K562 (cell line): ENCODE measurements around the gene NACC1. TPM values are rescaled to one million over a fixed set of nuclear protein-coding genes. Genes with fewer than 3 reads are reported as not detected.
A peak's percentile ranks its signal among the peaks of the same experiment; 100 is the strongest.

Source experiments
- CBFA2T3 ChIP-seq: fragments of 450-650 bp; IDR thresholded peaks from 2 replicates; pipeline ENCODE4 v1.6.1; 2017
- CXXC5 ChIP-seq: fragments of 250-450 bp; sonication (Bioruptor Pico); IDR thresholded peaks from 2 replicates; pipeline ENCODE4 v1.8.0; 2022; ENCODE audit warnings: inconsistent platforms, mild to moderate bottlenecking, moderate library complexity
- HIVEP1 ChIP-seq: fragments of 250-450 bp; sonication (Bioruptor Pico); IDR thresholded peaks from 2 replicates; pipeline ENCODE4 v1.4.0; 2020; ENCODE audit warnings: mild to moderate bottlenecking
- HMG20B ChIP-seq: fragments of 250-450 bp; sonication (Bioruptor Pico); IDR thresholded peaks from 2 replicates; pipeline ENCODE4 v1.5.0; 2021; ENCODE audit warnings: mild to moderate bottlenecking
- HNRNPLL ChIP-seq: fragments of 200-400 bp; formaldehyde crosslinking; IDR thresholded peaks from 2 replicates; pipeline ENCODE4 v1.6.1; 2017; ENCODE audit warnings: low read length, low read depth, mild to moderate bottlenecking; ENCODE audit not compliant: poor library complexity, severe bottlenecking
- JUNB ChIP-seq: fragments of 450-650 bp; formaldehyde crosslinking; conservative IDR thresholded peaks from 2 replicates; pipeline ENCODE4 v1.4.0; 2020; ENCODE audit warnings: mild to moderate bottlenecking
- NEUROD1 ChIP-seq: fragments of 150-350 bp; IDR thresholded peaks from 2 replicates; pipeline ENCODE4 v1.6.1; 2014; ENCODE audit warnings: borderline replicate concordance, low read length, low read depth; ENCODE audit not compliant: partially characterized antibody
- NFRKB ChIP-seq: fragments of 450-650 bp; IDR thresholded peaks from 2 replicates; pipeline ENCODE4 v1.6.1; 2016; ENCODE audit warnings: low read depth
- PCBP2 ChIP-seq: fragments of 200-400 bp; formaldehyde crosslinking; IDR thresholded peaks from 2 replicates; pipeline ENCODE4 v1.6.1; 2018; ENCODE audit warnings: low read length, low read depth, mild to moderate bottlenecking, moderate library complexity; ENCODE audit not compliant: poor library complexity, severe bottlenecking
- PURB ChIP-seq: sonication (generic); formaldehyde crosslinking; IDR thresholded peaks from 2 replicates; pipeline ENCODE4 v1.9.0; 2021; ENCODE audit warnings: low read depth, mild to moderate bottlenecking, missing genetic modification reagents
- SIN3B ChIP-seq: fragments of 450-650 bp; IDR thresholded peaks from 2 replicates; pipeline ENCODE4 v1.6.1; 2017; ENCODE audit warnings: low read depth, mild to moderate bottlenecking, moderate library complexity
- SMAD3 ChIP-seq: fragments of 450-650 bp; formaldehyde crosslinking; conservative IDR thresholded peaks from 2 replicates; pipeline ENCODE4 v1.4.0; 2020; ENCODE audit warnings: mild to moderate bottlenecking
- SP2 ChIP-seq: IDR thresholded peaks from 2 replicates; pipeline ENCODE4 v1.6.1; 2011; ENCODE audit warnings: mild to moderate bottlenecking, low read depth, low read length, moderate library complexity; ENCODE audit not compliant: poor library complexity, severe bottlenecking; ENCODE audit errors: extremely low read depth
- ZFX ChIP-seq: sonication (generic); formaldehyde crosslinking; IDR thresholded peaks from 2 replicates; pipeline ENCODE4 v1.8.0; 2022; ENCODE audit warnings: mild to moderate bottlenecking, missing genetic modification reagents, moderate library complexity
- ZNF140 ChIP-seq: fragments of 250-450 bp; sonication (Bioruptor Pico); IDR thresholded peaks from 2 replicates; pipeline ENCODE4 v1.8.0; 2021; ENCODE audit warnings: moderate library complexity, mild to moderate bottlenecking, inconsistent platforms
- ZNF707 ChIP-seq: fragments of 250-450 bp; sonication (Bioruptor Pico); conservative IDR thresholded peaks from 2 replicates; pipeline ENCODE4 v1.8.0; 2022; ENCODE audit warnings: inconsistent platforms, mild to moderate bottlenecking, moderate library complexity
- polyA plus RNA-seq, 8 experiments: library from polyadenylated mRNA; depleted of rRNA in 4 of 8; stranded (reverse) in 5 of 8; unstranded in 3 of 8; fragments of >200 nt; fragmentation: Nextera tagmentation in 2 of 8; fragmentation: Illumina TruSeq in 1 of 8; extraction: Ambion mirVana in 2 of 8; extraction: Trizol in 1 of 8; gene quantifications; 2 replicates each; pipeline versions ENCODE4 v1.2.1 to v1.2.3, GENCODE V29; 2011 to 2014; ENCODE audit warnings: inconsistent platforms in 1 of 8, missing spikeins in 1 of 8
- total RNA-seq, 7 experiments: library from RNA; depleted of rRNA in 6 of 7; stranded (reverse); fragments of >200 nt in 6 of 7; fragmentation: Illumina TruSeq in 2 of 7; extraction: Trizol in 2 of 7; gene quantifications; 2 replicates each; pipeline versions ENCODE4 v1.2.1 to v1.2.3, GENCODE V29; 2011 to 2021; ENCODE audit warnings: low replicate concordance in 1 of 7
- TF ChIP-seq, protein P1 (sequence below): fragments of 150-350 bp; IDR thresholded peaks from 2 replicates; pipeline ENCODE4 v1.6.1; 2014; ENCODE audit warnings: low read depth, mild to moderate bottlenecking, low read length, borderline replicate concordance
- TF ChIP-seq, protein P2 (sequence below): fragments of 250-450 bp; sonication (Bioruptor Pico); IDR thresholded peaks from 2 replicates; pipeline ENCODE4 v1.4.0; 2020; ENCODE audit warnings: mild to moderate bottlenecking
- TF ChIP-seq, protein P3 (sequence below): sonication (generic); formaldehyde crosslinking; IDR thresholded peaks from 2 replicates; pipeline ENCODE4 v1.8.0; 2022; ENCODE audit warnings: missing genetic modification reagents, mild to moderate bottlenecking, moderate library complexity, borderline replicate concordance
- TF ChIP-seq, protein P4 (sequence below): sonication (generic); formaldehyde crosslinking; IDR thresholded peaks from 2 replicates; pipeline ENCODE4 v1.8.0; 2022; ENCODE audit warnings: missing genetic modification reagents, mild to moderate bottlenecking, borderline replicate concordance
- TF ChIP-seq, protein P5 (sequence below): sonication (generic); formaldehyde crosslinking; IDR thresholded peaks from 2 replicates; pipeline ENCODE4 v1.8.1; 2023; ENCODE audit warnings: mild to moderate bottlenecking, missing genetic modification reagents

NACC1 gene
- total and polyA plus RNA-seq, 9 of the 15 experiments (the other 6 are each of a cell fraction or from before 2014, with no cell fraction given): 0.04 to 96.6 (median 25.8) TPM

DNA sequence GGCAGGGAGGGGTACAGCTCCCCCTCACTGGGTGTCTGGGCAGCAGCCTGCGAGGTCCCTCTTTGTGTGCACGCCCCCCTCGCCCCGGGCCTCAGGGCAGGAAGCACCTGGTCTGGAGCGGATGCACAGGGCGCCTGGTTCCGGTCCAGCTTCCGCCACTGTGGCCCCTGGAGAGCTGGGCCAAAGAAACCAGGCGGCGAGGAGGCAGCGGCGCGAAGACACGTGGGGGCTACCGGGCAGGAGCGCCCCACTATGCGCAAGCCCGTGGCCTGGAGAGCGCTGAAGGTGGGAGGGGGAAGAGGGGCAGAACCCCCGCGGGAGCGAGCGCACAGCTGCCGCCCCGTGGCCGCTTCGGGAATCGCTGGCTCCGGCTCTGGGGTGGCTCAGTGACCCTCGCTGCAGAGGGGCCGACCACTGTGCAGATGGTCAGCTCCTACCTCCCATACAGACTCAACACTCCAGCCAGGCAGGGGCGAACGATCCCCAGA lies 13.7 kb upstream of the NACC1 start (continued):
- TF ChIP-seq, protein P1, sequence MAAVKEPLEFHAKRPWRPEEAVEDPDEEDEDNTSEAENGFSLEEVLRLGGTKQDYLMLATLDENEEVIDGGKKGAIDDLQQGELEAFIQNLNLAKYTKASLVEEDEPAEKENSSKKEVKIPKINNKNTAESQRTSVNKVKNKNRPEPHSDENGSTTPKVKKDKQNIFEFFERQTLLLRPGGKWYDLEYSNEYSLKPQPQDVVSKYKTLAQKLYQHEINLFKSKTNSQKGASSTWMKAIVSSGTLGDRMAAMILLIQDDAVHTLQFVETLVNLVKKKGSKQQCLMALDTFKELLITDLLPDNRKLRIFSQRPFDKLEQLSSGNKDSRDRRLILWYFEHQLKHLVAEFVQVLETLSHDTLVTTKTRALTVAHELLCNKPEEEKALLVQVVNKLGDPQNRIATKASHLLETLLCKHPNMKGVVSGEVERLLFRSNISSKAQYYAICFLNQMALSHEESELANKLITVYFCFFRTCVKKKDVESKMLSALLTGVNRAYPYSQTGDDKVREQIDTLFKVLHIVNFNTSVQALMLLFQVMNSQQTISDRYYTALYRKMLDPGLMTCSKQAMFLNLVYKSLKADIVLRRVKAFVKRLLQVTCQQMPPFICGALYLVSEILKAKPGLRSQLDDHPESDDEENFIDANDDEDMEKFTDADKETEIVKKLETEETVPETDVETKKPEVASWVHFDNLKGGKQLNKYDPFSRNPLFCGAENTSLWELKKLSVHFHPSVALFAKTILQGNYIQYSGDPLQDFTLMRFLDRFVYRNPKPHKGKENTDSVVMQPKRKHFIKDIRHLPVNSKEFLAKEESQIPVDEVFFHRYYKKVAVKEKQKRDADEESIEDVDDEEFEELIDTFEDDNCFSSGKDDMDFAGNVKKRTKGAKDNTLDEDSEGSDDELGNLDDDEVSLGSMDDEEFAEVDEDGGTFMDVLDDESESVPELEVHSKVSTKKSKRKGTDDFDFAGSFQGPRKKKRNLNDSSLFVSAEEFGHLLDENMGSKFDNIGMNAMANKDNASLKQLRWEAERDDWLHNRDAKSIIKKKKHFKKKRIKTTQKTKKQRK: no peak
- TF ChIP-seq HIVEP1: no peak
- peak; percentile 45; the same call in 1 of the 2 replicates for TF ChIP-seq SIN3B
- TF ChIP-seq, protein P2, sequence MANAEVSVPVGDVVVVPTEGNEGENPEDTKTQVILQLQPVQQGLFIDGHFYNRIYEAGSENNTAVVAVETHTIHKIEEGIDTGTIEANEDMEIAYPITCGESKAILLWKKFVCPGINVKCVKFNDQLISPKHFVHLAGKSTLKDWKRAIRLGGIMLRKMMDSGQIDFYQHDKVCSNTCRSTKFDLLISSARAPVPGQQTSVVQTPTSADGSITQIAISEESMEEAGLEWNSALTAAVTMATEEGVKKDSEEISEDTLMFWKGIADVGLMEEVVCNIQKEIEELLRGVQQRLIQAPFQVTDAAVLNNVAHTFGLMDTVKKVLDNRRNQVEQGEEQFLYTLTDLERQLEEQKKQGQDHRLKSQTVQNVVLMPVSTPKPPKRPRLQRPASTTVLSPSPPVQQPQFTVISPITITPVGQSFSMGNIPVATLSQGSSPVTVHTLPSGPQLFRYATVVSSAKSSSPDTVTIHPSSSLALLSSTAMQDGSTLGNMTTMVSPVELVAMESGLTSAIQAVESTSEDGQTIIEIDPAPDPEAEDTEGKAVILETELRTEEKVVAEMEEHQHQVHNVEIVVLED (CRISPR knock-in tag): no peak
- no peak for TF ChIP-seq ZNF140
- TF ChIP-seq ZFX (CRISPR knock-in tag): peak; percentile 42
- TF ChIP-seq HMG20B (CRISPR knock-in tag): no peak
- TF ChIP-seq HNRNPLL: no peak
- TF ChIP-seq NEUROD1: peak; percentile 27
- no peak for TF ChIP-seq SP2
- TF ChIP-seq PURB: no peak
- TF ChIP-seq, protein P3, sequence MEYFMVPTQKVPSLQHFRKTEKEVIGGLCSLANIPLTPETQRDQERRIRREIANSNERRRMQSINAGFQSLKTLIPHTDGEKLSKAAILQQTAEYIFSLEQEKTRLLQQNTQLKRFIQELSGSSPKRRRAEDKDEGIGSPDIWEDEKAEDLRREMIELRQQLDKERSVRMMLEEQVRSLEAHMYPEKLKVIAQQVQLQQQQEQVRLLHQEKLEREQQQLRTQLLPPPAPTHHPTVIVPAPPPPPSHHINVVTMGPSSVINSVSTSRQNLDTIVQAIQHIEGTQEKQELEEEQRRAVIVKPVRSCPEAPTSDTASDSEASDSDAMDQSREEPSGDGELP (CRISPR knock-in tag): peak; percentile 86
- TF ChIP-seq NFRKB: 0 out of 2 replicates have a peak, but pooled peaks have one; percentile 57
- TF ChIP-seq CXXC5 (CRISPR knock-in tag): peak; percentile 70
- TF ChIP-seq JUNB (CRISPR knock-in tag): no peak
- TF ChIP-seq PCBP2: no peak
- TF ChIP-seq, protein P4, sequence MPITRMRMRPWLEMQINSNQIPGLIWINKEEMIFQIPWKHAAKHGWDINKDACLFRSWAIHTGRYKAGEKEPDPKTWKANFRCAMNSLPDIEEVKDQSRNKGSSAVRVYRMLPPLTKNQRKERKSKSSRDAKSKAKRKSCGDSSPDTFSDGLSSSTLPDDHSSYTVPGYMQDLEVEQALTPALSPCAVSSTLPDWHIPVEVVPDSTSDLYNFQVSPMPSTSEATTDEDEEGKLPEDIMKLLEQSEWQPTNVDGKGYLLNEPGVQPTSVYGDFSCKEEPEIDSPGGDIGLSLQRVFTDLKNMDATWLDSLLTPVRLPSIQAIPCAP (CRISPR knock-in tag): no peak
- TF ChIP-seq, protein P5, sequence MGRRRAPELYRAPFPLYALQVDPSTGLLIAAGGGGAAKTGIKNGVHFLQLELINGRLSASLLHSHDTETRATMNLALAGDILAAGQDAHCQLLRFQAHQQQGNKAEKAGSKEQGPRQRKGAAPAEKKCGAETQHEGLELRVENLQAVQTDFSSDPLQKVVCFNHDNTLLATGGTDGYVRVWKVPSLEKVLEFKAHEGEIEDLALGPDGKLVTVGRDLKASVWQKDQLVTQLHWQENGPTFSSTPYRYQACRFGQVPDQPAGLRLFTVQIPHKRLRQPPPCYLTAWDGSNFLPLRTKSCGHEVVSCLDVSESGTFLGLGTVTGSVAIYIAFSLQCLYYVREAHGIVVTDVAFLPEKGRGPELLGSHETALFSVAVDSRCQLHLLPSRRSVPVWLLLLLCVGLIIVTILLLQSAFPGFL (CRISPR knock-in tag): no peak
- peak; percentile 51; the same call in 1 of the 2 replicates for TF ChIP-seq SMAD3 (CRISPR knock-in tag)
- TF ChIP-seq ZNF707: no peak
- peak; percentile 28; the same call in 1 of the 2 replicates for TF ChIP-seq CBFA2T3
